ENCODE data around the gene COPS2. TPM values are rescaled to one million over a fixed set of nuclear protein-coding genes. Genes with fewer than 3 reads are reported as not detected.

Gene COPS2
- total and polyA plus RNA-seq, 10 of the 15 experiments (the other 5 are each of a cell fraction or from before 2014, with no cell fraction given): 31.5 to 115 (median 76.3) TPM

DNA sequence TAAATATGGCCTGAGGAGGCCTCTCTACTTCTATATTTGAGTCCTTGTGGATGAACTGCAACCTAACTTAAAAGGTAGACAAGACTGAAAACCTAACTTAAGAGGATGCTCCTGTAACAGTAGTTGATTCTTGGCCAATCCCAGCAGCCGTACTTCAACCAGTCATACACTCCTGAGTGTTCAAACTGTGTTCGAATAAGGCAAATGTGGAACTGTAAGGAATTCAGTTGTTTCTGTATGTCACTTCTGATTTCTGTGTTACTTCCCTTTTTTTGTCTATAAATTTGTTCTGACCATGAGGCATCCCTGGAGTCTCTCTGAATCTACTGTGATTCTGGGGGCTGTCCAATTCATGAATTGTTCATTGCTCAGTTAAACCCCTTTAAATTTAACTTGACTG, 35.2 kb upstream of the COPS2 start (continued):
- TF ChIP-seq MXI1 (IDR thresholded peaks at IDR 0.05; ENCODE audit: low read depth, low read length): no peak
- TF ChIP-seq, protein P1, sequence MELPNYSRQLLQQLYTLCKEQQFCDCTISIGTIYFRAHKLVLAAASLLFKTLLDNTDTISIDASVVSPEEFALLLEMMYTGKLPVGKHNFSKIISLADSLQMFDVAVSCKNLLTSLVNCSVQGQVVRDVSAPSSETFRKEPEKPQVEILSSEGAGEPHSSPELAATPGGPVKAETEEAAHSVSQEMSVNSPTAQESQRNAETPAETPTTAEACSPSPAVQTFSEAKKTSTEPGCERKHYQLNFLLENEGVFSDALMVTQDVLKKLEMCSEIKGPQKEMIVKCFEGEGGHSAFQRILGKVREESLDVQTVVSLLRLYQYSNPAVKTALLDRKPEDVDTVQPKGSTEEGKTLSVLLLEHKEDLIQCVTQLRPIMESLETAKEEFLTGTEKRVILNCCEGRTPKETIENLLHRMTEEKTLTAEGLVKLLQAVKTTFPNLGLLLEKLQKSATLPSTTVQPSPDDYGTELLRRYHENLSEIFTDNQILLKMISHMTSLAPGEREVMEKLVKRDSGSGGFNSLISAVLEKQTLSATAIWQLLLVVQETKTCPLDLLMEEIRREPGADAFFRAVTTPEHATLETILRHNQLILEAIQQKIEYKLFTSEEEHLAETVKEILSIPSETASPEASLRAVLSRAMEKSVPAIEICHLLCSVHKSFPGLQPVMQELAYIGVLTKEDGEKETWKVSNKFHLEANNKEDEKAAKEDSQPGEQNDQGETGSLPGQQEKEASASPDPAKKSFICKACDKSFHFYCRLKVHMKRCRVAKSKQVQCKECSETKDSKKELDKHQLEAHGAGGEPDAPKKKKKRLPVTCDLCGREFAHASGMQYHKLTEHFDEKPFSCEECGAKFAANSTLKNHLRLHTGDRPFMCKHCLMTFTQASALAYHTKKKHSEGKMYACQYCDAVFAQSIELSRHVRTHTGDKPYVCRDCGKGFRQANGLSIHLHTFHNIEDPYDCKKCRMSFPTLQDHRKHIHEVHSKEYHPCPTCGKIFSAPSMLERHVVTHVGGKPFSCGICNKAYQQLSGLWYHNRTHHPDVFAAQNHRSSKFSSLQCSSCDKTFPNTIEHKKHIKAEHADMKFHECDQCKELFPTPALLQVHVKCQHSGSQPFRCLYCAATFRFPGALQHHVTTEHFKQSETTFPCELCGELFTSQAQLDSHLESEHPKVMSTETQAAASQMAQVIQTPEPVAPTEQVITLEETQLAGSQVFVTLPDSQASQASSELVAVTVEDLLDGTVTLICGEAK (IDR thresholded peaks at IDR 0.05; ENCODE audit: borderline replicate concordance): no peak

DNA sequence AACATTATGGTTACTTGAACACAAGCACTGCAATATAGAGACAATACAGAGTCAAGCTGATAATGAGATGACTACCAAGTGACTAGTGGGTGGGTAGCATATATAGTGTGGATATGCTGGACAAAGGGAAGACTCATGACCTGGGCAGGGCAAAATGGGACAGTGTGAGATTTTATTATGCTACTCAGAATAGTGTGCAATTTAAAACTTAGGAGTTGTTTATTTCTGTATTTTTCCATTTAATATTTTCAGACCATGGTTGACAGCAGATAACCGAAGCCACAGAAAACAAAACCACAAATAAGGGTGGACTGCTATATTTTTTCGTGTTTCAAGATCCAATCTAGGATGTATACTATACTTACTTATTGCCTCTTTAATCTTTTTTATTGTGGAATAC, 34.2 kb upstream of the COPS2 start:
- FAIRE-seq: no peak
- Histone ChIP-seq H3K4me1 (ENCODE audit: control insufficient read depth, insufficient read depth, low read length) (no peaks in the 10 kb centered on the region), H4K20me1 (ENCODE audit: control insufficient read depth, insufficient read depth) (no peaks in the 10 kb centered on the region), H3K4me3 (no peak overlapping the region), H3K9me3 (replicated peaks; ENCODE audit: control insufficient read depth, insufficient read depth, low read length) (no peaks in the 10 kb centered on the region; the same call in 2 of the 3 replicates), H3K4me2 (ENCODE audit: control insufficient read depth, insufficient read depth) (no peak overlapping the region), H3K27ac (ENCODE audit: control insufficient read depth, insufficient read depth) (no peak overlapping the region), H3K9ac (ENCODE audit: control insufficient read depth, insufficient read depth, low read length) (no peak overlapping the region), H2AFZ (ENCODE audit: control insufficient read depth, low read depth, low read length) (no peak overlapping the region), H3K79me2 (ENCODE audit: control insufficient read depth, insufficient read depth, low read length) (no peaks in the 10 kb centered on the region), H3K27me3 (replicated peaks in 1 of 2; ENCODE audit: control insufficient read depth in 2 of 2, insufficient read depth in 2 of 2, low read length in 1 of 2) (no peaks in the 10 kb centered on the region), H3K36me3 (ENCODE audit: control insufficient read depth in 2 of 2, insufficient read depth in 2 of 2, low read length in 1 of 2) (no peaks in the 10 kb centered on the region)
- ChIA-PET POLR2A (no interaction called here), CTCF (interaction anchor here (0.6 kb wide), 1 partner anchor 26 kb away, joined by 4 read pairs; no protein-coding TSS in a partner anchor), RAD21 (ENCODE audit: unreplicated experiment) (no interaction called here), SMC1A (ENCODE audit: uncharacterized antibody, unreplicated experiment) (no interaction called here)
- no peak for ATAC-seq
- 76% methylated on average over 2 of the region's 2 CpGs for WGBS (ENCODE audit: insufficient coverage, insufficient replicate concordance, low lambda C conversion rate, missing lambda C conversion rate)
- no peak for TF ChIP-seq PAX8 (IDR thresholded peaks at IDR 0.05)
- no peak for TF ChIP-seq HDGF (IDR thresholded peaks at IDR 0.05)
- TF ChIP-seq, protein P2, sequence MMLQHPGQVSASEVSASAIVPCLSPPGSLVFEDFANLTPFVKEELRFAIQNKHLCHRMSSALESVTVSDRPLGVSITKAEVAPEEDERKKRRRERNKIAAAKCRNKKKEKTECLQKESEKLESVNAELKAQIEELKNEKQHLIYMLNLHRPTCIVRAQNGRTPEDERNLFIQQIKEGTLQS (IDR thresholded peaks at IDR 0.05; ENCODE audit: borderline replicate concordance, extremely low read depth, low read depth, low read length): no peak
- TF ChIP-seq HDAC2 (IDR thresholded peaks at IDR 0.05): no peak
- no peak for TF ChIP-seq ETV6 (conservative IDR thresholded peaks at IDR 0.05 in 1 of 2, IDR thresholded peaks at IDR 0.05 in 1 of 2; ENCODE audit: borderline replicate concordance in 1 of 2, low read depth in 1 of 2)
- TF ChIP-seq TCF12 (IDR thresholded peaks at IDR 0.05; ENCODE audit: low read depth, low read length): no peak
- no peak for TF ChIP-seq ATF7 (IDR thresholded peaks at IDR 0.05; ENCODE audit: low read depth)
- no peak for TF ChIP-seq USF1 (IDR thresholded peaks at IDR 0.05; ENCODE audit: borderline replicate concordance, extremely low read length, insufficient read depth, low read depth, low read length)
- TF ChIP-seq ZNF384 (IDR thresholded peaks at IDR 0.05; ENCODE audit: borderline replicate concordance, low read depth, low read length): no peak
- no peak for TF ChIP-seq MTA2 (IDR thresholded peaks at IDR 0.05; ENCODE audit: low read depth)
- no peak for TF ChIP-seq BCL11A (IDR thresholded peaks at IDR 0.05; ENCODE audit: low read depth, low read length)
- no TSS peak for BruUV-seq (replicated peaks)
- DNase-seq (ENCODE audit: low read depth, low spot score): no peak
- in situ Hi-C loops (cut with MboI): no loop called here
- intact Hi-C loops (cut with micrococcal nuclease; ENCODE audit: unreplicated experiment): no loop called here
